SH-SY5Y (cell line): ENCODE measurements around the gene MAPK8IP2.

Source experiments
- GATA2 ChIP-seq: IDR thresholded peaks from 2 replicates; pipeline ENCODE4 v1.6.1; 2011; ENCODE audit warnings: mild to moderate bottlenecking, low read depth, low read length
- GATA3 ChIP-seq: IDR thresholded peaks from 2 replicates; pipeline ENCODE4 v1.6.1; 2011; ENCODE audit warnings: low read depth, mild to moderate bottlenecking, low read length, moderate library complexity

DNA sequence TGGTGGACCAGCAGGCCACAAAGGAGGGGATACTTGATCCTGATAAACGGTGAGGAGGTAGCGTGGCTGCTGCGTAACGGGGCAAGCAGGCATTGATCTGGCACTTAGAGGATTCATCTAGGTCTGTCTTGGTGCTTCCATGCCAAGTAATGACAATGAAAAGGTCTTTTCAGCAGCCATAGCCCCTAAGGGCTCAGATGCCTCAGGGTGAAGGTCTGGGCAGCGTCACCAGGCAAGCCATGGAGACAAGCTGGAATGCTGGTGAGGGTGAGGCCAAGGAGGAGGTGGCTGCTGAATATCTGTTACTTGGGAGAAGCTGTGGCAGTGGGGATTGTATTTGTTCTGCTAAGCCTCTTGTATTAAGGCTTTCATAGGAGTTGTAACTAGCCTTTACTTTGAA is 13.2 kb upstream of the MAPK8IP2 start:
- no peak for TF ChIP-seq GATA2
- TF ChIP-seq GATA3, result no peak
